ENCODE data around the gene SLC22A25. TPM values are rescaled to one million over a fixed set of nuclear protein-coding genes. Genes with fewer than 3 reads are reported as not detected.
"Not testable (repeated sequence)": the region's sequence is repeated elsewhere in the genome, so short reads cannot be mapped to it uniquely, and the experiment has no call there.

The SLC22A25 gene
- under 1 TPM in 1 of 3 donors, not detected in 2; 0.04 TPM for polyA plus RNA-seq

- 60 to 84% (median 67%) methylated on average over 5 of the region's 5 CpGs for WGBS, 3 donors
- H3K27ac ChIP-seq (ENCODE audit: low read depth, low read length): no peak within 1 kb of the TSS
Observed at GRCh38 chr11:63243533-63243932, at the start of gene SLC22A25. Gene SLC22A25 (minus strand): TSS chr11:63243599. CDS start chr11:63229652, 13,947 bp downstream.

GRCh38 chr11:63290285-63290684, 46.9 kb upstream of the SLC22A25 start:
- 83 to 86% (median 85%) methylated on average over 4 of the region's 4 CpGs for WGBS, 3 donors
- H3K27ac ChIP-seq (ENCODE audit: low read depth, low read length): no peak overlapping the region

- 65 to 78% (median 74%) methylated on average over 5 of the region's 5 CpGs for WGBS, 3 donors
- H3K27ac ChIP-seq (ENCODE audit: low read depth, low read length): no peak overlapping the region
Observed at GRCh38 chr11:63289658-63290057, 46.3 kb upstream of the SLC22A25 start.

GRCh38 chr11:63282579-63282978, 39.2 kb upstream of the SLC22A25 start:
- H3K27ac ChIP-seq (ENCODE audit: low read depth, low read length): no peak overlapping the region

GRCh38 chr11:63280920-63281319, 37.5 kb upstream of the SLC22A25 start:
- no peak overlapping the region for H3K27ac ChIP-seq (ENCODE audit: low read depth, low read length)

GRCh38 chr11:63277345-63277943, 34.0 kb upstream of the SLC22A25 start:
- 23 to 27% (median 24%) methylated on average over 1 of the region's 1 CpG for WGBS, 3 donors
- H3K27ac ChIP-seq (ENCODE audit: low read depth, low read length): no peak overlapping the region

GRCh38 chr11:63274776-63275175, 31.4 kb upstream of the SLC22A25 start:
- no peak overlapping the region for H3K27ac ChIP-seq (ENCODE audit: low read depth, low read length)
- 59 to 80% (median 72%) methylated on average over 1 of the region's 1 CpG for whole genome bisulfite sequencing, 3 donors

- WGBS, 3 donors: 90 to 96% (median 93%) methylated on average over 3 of the region's 3 CpGs
- no peak overlapping the region for H3K27ac ChIP-seq (ENCODE audit: low read depth, low read length)
Observed at GRCh38 chr11:63273685-63274084, 30.3 kb upstream of the SLC22A25 start.

- WGBS, 3 donors: 31 to 46% (median 45%) methylated on average over 3 of the region's 3 CpGs
- H3K27ac ChIP-seq (ENCODE audit: low read depth, low read length): no peak overlapping the region
Observed at GRCh38 chr11:63262547-63262946, 19.1 kb upstream of the SLC22A25 start.

- WGBS, 3 donors: 80 to 94% (median 87%) methylated on average over 2 of the region's 2 CpGs
- no peak overlapping the region for H3K27ac ChIP-seq (ENCODE audit: low read depth, low read length)
Observed at GRCh38 chr11:63251312-63251711, 7.9 kb upstream of the SLC22A25 start.

- 79 to 91% (median 83%) methylated on average over 5 of the region's 5 CpGs for WGBS, 3 donors
- no peak overlapping the region for H3K27ac ChIP-seq (ENCODE audit: low read depth, low read length)
Observed at GRCh38 chr11:63250162-63251050, 7.0 kb upstream of the SLC22A25 start.

GRCh38 chr11:63248966-63249365, 5.6 kb upstream of the SLC22A25 start:
- WGBS, 3 donors: 69 to 80% (median 72%) methylated on average over 3 of the region's 3 CpGs
- H3K27ac ChIP-seq (ENCODE audit: low read depth, low read length): no peak overlapping the region

- H3K27ac ChIP-seq (ENCODE audit: low read depth, low read length): not testable (repeated sequence)
- 63 to 68% (median 64%) methylated on average over 7 of the region's 7 CpGs for WGBS, 3 donors
Observed at GRCh38 chr11:63247237-63248002, 4.0 kb upstream of the SLC22A25 start.

GRCh38 chr11:63246045-63246444, 2.6 kb upstream of the SLC22A25 start:
- WGBS, 3 donors: 60 to 70% (median 69%) methylated on average over 1 of the region's 1 CpG
- H3K27ac ChIP-seq (ENCODE audit: low read depth, low read length): no peak overlapping the region

- H3K27ac ChIP-seq (ENCODE audit: low read depth, low read length): no peak overlapping the region
- 58 to 74% (median 73%) methylated on average over 2 of the region's 2 CpGs for WGBS, 3 donors
Observed at GRCh38 chr11:63244862-63245261, 1.5 kb upstream of the SLC22A25 start.

GRCh38 chr11:63242089-63242781, 1.2 kb downstream of the SLC22A25 start:
- H3K27ac ChIP-seq (ENCODE audit: low read depth, low read length): no peak overlapping the region
- 69 to 72% (median 72%) methylated on average over 5 of the region's 5 CpGs for WGBS, 3 donors

GRCh38 chr11:63240791-63241379, 2.5 kb downstream of the SLC22A25 start:
- H3K27ac ChIP-seq (ENCODE audit: low read depth, low read length): no peak overlapping the region

- no peak overlapping the region for H3K27ac ChIP-seq (ENCODE audit: low read depth, low read length)
- WGBS, 3 donors: 44 to 58% (median 54%) methylated on average over 1 of the region's 1 CpG
Observed at GRCh38 chr11:63240098-63240497, 3.3 kb downstream of the SLC22A25 start.
